ENCODE results near the gene ERCC5. TPM values are rescaled to one million over a fixed set of nuclear protein-coding genes. Genes with fewer than 3 reads are reported as not detected.
A peak's percentile ranks its signal among the peaks of the same experiment; 100 is the strongest.

ERCC5 gene
- total RNA-seq (10 to 100 TPM; 30.8 to 44.8 TPM), polyA plus RNA-seq (10 to 100 TPM; 17.7 to 18.6 TPM)

GRCh38 chr13:102845630-102846260 lies at the start of gene ERCC5:
Gene ERCC5, plus strand, starts transcription at chr13:102846032. Its CDS starts 235 bp downstream, at chr13:102846267.
- Histone ChIP-seq H3K36me3 (ENCODE audit: control insufficient read depth in 4 of 4, insufficient read depth in 3 of 4, low read depth in 1 of 4, low read length in 3 of 4) (no peaks in the 10 kb centered on the region), H3K4me1 (ENCODE audit: control insufficient read depth in 4 of 4, insufficient read depth in 4 of 4, low read length in 3 of 4) (peaks cover 3 to 35% (median 28%) of the 10 kb centered on the region in 4 donors), H3K9me3 (ENCODE audit: control insufficient read depth in 4 of 4, low read length in 3 of 4) (no peaks in the 10 kb centered on the region), H3K27me3 (ENCODE audit: control insufficient read depth in 4 of 4, insufficient read depth in 4 of 4, low read length in 3 of 4) (no peaks in the 10 kb centered on the region), H3K27ac (ENCODE audit: low read depth in 1 of 2, low read length in 2 of 2) (peak within 1 kb of the TSS; percentile 91 to 96), H3K9ac (ENCODE audit: low read depth in 1 of 2, low read length in 2 of 2) (peak within 1 kb of the TSS; percentile 79 to 94), H3K4me3 (ENCODE audit: low read depth in 1 of 3, low read length in 3 of 3) (peak within 1 kb of the TSS; percentile 73 to 95 (median 93))
- DNase-seq (ENCODE audit: low spot score): peak; percentile 96
- WGBS: under 1% methylated on average over 49 of the region's 49 CpGs
- TF ChIP-seq SP1 (IDR thresholded peaks at IDR 0.05) (peak; percentile 90), JUND (IDR thresholded peaks at IDR 0.05) (peak; percentile 67 to 83), RAD21 (IDR thresholded peaks at IDR 0.05) (peak; percentile 52 to 60), NR2F2 (IDR thresholded peaks at IDR 0.05) (peak; percentile 83), HNF4G (IDR thresholded peaks at IDR 0.05) (peak; percentile 35), ZBTB33 (IDR thresholded peaks at IDR 0.05) (peak; percentile 97), FOXA1 (IDR thresholded peaks at IDR 0.05) (peak; percentile 88), RXRA (IDR thresholded peaks at IDR 0.05) (peak; percentile 76 to 84), HNF4A (conservative IDR thresholded peaks at IDR 0.05) (peak; percentile 66 to 69), EGR1 (IDR thresholded peaks at IDR 0.05; ENCODE audit: low read depth in 2 of 2) (peak; percentile 76 to 98), TAF1 (conservative IDR thresholded peaks at IDR 0.05) (peak; percentile 75), YY1 (IDR thresholded peaks at IDR 0.05) (peak; percentile 98), FOXA2 (IDR thresholded peaks at IDR 0.05) (peak; percentile 12), GABPA (IDR thresholded peaks at IDR 0.05 in 1 of 2, conservative IDR thresholded peaks at IDR 0.05 in 1 of 2) (peak; percentile 97 to 99)
- TF ChIP-seq, protein P1, sequence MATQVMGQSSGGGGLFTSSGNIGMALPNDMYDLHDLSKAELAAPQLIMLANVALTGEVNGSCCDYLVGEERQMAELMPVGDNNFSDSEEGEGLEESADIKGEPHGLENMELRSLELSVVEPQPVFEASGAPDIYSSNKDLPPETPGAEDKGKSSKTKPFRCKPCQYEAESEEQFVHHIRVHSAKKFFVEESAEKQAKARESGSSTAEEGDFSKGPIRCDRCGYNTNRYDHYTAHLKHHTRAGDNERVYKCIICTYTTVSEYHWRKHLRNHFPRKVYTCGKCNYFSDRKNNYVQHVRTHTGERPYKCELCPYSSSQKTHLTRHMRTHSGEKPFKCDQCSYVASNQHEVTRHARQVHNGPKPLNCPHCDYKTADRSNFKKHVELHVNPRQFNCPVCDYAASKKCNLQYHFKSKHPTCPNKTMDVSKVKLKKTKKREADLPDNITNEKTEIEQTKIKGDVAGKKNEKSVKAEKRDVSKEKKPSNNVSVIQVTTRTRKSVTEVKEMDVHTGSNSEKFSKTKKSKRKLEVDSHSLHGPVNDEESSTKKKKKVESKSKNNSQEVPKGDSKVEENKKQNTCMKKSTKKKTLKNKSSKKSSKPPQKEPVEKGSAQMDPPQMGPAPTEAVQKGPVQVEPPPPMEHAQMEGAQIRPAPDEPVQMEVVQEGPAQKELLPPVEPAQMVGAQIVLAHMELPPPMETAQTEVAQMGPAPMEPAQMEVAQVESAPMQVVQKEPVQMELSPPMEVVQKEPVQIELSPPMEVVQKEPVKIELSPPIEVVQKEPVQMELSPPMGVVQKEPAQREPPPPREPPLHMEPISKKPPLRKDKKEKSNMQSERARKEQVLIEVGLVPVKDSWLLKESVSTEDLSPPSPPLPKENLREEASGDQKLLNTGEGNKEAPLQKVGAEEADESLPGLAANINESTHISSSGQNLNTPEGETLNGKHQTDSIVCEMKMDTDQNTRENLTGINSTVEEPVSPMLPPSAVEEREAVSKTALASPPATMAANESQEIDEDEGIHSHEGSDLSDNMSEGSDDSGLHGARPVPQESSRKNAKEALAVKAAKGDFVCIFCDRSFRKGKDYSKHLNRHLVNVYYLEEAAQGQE (IDR thresholded peaks at IDR 0.05): peak; percentile 64
- TF ChIP-seq, protein P2, sequence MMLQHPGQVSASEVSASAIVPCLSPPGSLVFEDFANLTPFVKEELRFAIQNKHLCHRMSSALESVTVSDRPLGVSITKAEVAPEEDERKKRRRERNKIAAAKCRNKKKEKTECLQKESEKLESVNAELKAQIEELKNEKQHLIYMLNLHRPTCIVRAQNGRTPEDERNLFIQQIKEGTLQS (IDR thresholded peaks at IDR 0.05): peak; percentile 64
- TF ChIP-seq, protein P3, sequence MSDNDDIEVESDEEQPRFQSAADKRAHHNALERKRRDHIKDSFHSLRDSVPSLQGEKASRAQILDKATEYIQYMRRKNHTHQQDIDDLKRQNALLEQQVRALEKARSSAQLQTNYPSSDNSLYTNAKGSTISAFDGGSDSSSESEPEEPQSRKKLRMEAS (IDR thresholded peaks at IDR 0.05): peak; percentile 95
- TF ChIP-seq, protein P4, sequence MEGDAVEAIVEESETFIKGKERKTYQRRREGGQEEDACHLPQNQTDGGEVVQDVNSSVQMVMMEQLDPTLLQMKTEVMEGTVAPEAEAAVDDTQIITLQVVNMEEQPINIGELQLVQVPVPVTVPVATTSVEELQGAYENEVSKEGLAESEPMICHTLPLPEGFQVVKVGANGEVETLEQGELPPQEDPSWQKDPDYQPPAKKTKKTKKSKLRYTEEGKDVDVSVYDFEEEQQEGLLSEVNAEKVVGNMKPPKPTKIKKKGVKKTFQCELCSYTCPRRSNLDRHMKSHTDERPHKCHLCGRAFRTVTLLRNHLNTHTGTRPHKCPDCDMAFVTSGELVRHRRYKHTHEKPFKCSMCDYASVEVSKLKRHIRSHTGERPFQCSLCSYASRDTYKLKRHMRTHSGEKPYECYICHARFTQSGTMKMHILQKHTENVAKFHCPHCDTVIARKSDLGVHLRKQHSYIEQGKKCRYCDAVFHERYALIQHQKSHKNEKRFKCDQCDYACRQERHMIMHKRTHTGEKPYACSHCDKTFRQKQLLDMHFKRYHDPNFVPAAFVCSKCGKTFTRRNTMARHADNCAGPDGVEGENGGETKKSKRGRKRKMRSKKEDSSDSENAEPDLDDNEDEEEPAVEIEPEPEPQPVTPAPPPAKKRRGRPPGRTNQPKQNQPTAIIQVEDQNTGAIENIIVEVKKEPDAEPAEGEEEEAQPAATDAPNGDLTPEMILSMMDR (IDR thresholded peaks at IDR 0.05; ENCODE audit: low read depth, low read length, missing input control): peak; percentile 9
